GM21367 (cell line): ENCODE results near the gene OR2A42.
"Not testable (repeated sequence)": the region's sequence is repeated elsewhere in the genome, so short reads cannot be mapped to it uniquely, and the experiment has no call there.

Experiments
- ATAC-seq: cut with Tn5 transposase; IDR thresholded peaks from one replicate; pipeline ENCODE4 v1.9.1; 2021; ENCODE audit not compliant: unreplicated experiment

The OR2A42 gene

GRCh38 chr7:144239365-144239764 is at the start of gene OR2A42:
Gene OR2A42, minus strand, starts transcription at chr7:144239605. Its CDS starts 6,762 bp downstream, at chr7:144232843.
- ATAC-seq: not testable (repeated sequence)

GRCh38 chr7:144287171-144287784 is 47.9 kb upstream of the OR2A42 start:
- ATAC-seq: not testable (repeated sequence)

- ATAC-seq: not testable (repeated sequence)
Observed at GRCh38 chr7:144283716-144284115, 44.3 kb upstream of the OR2A42 start.

GRCh38 chr7:144282490-144282889 is 43.1 kb upstream of the OR2A42 start:
- not testable (repeated sequence) for ATAC-seq

GRCh38 chr7:144281981-144282380 is 42.6 kb upstream of the OR2A42 start:
- not testable (repeated sequence) for ATAC-seq

- not testable (repeated sequence) for ATAC-seq
Observed at GRCh38 chr7:144280010-144280409, 40.6 kb upstream of the OR2A42 start.

GRCh38 chr7:144275281-144275680 is 35.9 kb upstream of the OR2A42 start:
- ATAC-seq: not testable (repeated sequence)

- not testable (repeated sequence) for ATAC-seq
Observed at GRCh38 chr7:144269188-144269587, 29.8 kb upstream of the OR2A42 start, which contains the start of gene CTAGE8. Gene CTAGE8, minus strand, starts transcription at chr7:144269288. Its CDS starts 38 bp downstream, at chr7:144269250.

GRCh38 chr7:144264692-144265091 is 25.3 kb upstream of the OR2A42 start, which contains the start of gene OR2A7:
Gene OR2A7, minus strand, starts transcription at chr7:144264792. Its CDS starts 5,164 bp downstream, at chr7:144259628.
- not testable (repeated sequence) for ATAC-seq

GRCh38 chr7:144262128-144262527 is 22.7 kb upstream of the OR2A42 start:
- not testable (repeated sequence) for ATAC-seq

- not testable (repeated sequence) for ATAC-seq
Observed at GRCh38 chr7:144259067-144259466, 19.7 kb upstream of the OR2A42 start.

GRCh38 chr7:144256112-144256511 is 16.7 kb upstream of the OR2A42 start:
- no peak for ATAC-seq

GRCh38 chr7:144255471-144255897 is 16.1 kb upstream of the OR2A42 start:
- no peak for ATAC-seq

- not testable (repeated sequence) for ATAC-seq
Observed at GRCh38 chr7:144252307-144252706, 12.9 kb upstream of the OR2A42 start.

GRCh38 chr7:144247674-144248330 is 8.4 kb upstream of the OR2A42 start:
- not testable (repeated sequence) for ATAC-seq

- not testable (repeated sequence) for ATAC-seq
Observed at GRCh38 chr7:144246967-144247366, 7.6 kb upstream of the OR2A42 start.

- ATAC-seq: not testable (repeated sequence)
Observed at GRCh38 chr7:144245372-144245771, 6.0 kb upstream of the OR2A42 start.

GRCh38 chr7:144238530-144239082 is 799 bp downstream of the OR2A42 start:
- ATAC-seq: not testable (repeated sequence)

GRCh38 chr7:144233039-144233438 is 6.4 kb downstream of the OR2A42 start:
- ATAC-seq: not testable (repeated sequence)

- ATAC-seq: not testable (repeated sequence)
Observed at GRCh38 chr7:144231027-144231426, 8.4 kb downstream of the OR2A42 start.

- ATAC-seq: not testable (repeated sequence)
Observed at GRCh38 chr7:144228810-144229209, 10.6 kb downstream of the OR2A42 start.

- ATAC-seq: not testable (repeated sequence)
Observed at GRCh38 chr7:144226866-144227265, 12.5 kb downstream of the OR2A42 start.
